ENCODE results near the gene TIMM8B. TPM values are rescaled to one million over a fixed set of nuclear protein-coding genes. Genes with fewer than 3 reads are reported as not detected.

TIMM8B gene
- total and polyA plus RNA-seq, 2 of the 4 experiments (the other 2 are of a cell fraction), result 35.5 to 103 TPM

DNA sequence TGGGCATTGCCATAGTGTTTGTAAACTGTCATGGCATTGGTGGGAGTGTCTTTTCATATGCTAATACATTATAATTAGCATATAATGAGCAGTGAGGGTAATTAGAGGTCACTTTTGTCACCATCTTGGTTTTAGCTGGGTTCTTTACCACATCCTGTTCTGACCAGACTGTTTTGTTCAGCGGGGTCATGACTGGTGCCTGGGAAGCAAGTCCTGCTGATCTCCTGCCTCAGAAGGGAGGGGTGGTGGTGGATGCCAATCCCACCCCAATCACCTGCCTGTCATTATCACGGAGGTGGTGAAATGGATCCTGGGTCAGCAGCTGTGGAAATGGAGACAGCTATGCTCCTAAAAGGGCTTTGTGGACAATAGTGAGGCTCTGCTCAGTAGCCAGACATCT is 46.2 kb upstream of the TIMM8B start (continued):
- TF ChIP-seq CHD1 (IDR thresholded peaks at IDR 0.05; ENCODE audit: low read depth, low read length), result no peak
- TF ChIP-seq, protein P1, sequence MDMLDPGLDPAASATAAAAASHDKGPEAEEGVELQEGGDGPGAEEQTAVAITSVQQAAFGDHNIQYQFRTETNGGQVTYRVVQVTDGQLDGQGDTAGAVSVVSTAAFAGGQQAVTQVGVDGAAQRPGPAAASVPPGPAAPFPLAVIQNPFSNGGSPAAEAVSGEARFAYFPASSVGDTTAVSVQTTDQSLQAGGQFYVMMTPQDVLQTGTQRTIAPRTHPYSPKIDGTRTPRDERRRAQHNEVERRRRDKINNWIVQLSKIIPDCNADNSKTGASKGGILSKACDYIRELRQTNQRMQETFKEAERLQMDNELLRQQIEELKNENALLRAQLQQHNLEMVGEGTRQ (IDR thresholded peaks at IDR 0.05; ENCODE audit: low read depth, low read length), result no peak
- TF ChIP-seq NFE2L2 (IDR thresholded peaks at IDR 0.05; ENCODE audit: low read depth, low read length), result no peak

DNA sequence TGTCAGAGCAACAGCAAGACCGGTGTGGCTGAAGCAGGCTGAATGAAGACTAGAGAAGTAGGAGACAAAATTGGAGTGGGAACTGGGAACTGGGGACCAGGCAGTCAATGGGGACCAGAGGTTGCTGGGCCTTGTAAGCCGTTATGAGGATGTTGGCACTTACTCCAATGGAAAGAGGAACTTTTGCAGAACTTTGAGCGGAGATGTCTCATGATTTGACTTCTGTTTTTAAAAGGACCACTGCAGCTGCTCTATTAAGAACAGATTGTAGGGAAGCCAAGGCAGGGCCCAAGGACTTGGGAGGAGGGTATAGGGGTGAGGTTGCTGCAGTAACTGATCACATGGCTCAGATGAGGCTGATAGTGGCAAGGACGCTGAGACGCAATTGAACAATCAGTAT is 43.1 kb upstream of the TIMM8B start:
- H3K79me1 ChIP-seq (ENCODE audit: low read depth in 1 of 2, low read length in 2 of 2), result no peaks in the 10 kb centered on the region
- dilution Hi-C loops (cut with HindIII; ENCODE audit: low sequenced_read_pairs, unreplicated experiment) (no loop called here), intact Hi-C loops (cut with micrococcal nuclease) (no loop called here), in situ Hi-C loops (cut with MboI; ENCODE audit: low sequenced_read_pairs) (no loop called here)
- no peak overlapping the region for H3K18ac ChIP-seq (ENCODE audit: low read depth, low read length)
- no peak overlapping the region for H4K5ac ChIP-seq (ENCODE audit: low read depth, low read length)
- H4K91ac ChIP-seq (ENCODE audit: insufficient read depth, low read depth, low read length), result no peak overlapping the region
- no peak overlapping the region for H3K27ac ChIP-seq (ENCODE audit: insufficient read depth, low read length)
- ATAC-seq (ENCODE audit: low read depth) (no peak), DNase-seq (no peak)
- 95% methylated on average over 5 of the region's 5 CpGs; no CpG with 5 or more reads in 1 of the 2 experiments for WGBS, 2 experiments (ENCODE audit: extremely low coverage in 2 of 2, insufficient read length in 1 of 2)
- no peak overlapping the region for H3K14ac ChIP-seq (replicated peaks; ENCODE audit: low read depth, low read length)
- no peaks in the 10 kb centered on the region for H4K20me1 ChIP-seq (ENCODE audit: insufficient read depth, low read length)
- no peak overlapping the region; the same call in 1 of the 2 replicates for H2AK5ac ChIP-seq (ENCODE audit: low read depth, low read length)
- TF ChIP-seq RAD21 (IDR thresholded peaks at IDR 0.05; ENCODE audit: low read length) (no peak), NFE2L2 (IDR thresholded peaks at IDR 0.05; ENCODE audit: low read depth, low read length) (no peak), MXI1 (IDR thresholded peaks at IDR 0.05; ENCODE audit: borderline replicate concordance, low read depth, low read length) (no peak), FOS (IDR thresholded peaks at IDR 0.05; ENCODE audit: low read depth, low read length) (no peak), BHLHE40 (IDR thresholded peaks at IDR 0.05; ENCODE audit: low read depth, low read length) (no peak), RCOR1 (IDR thresholded peaks at IDR 0.05; ENCODE audit: insufficient replicate concordance, low read length) (no peak), CHD1 (IDR thresholded peaks at IDR 0.05; ENCODE audit: low read depth, low read length) (no peak), POLR2A (IDR thresholded peaks at IDR 0.05; ENCODE audit: low read depth, low read length) (no peak), MAZ (IDR thresholded peaks at IDR 0.05; ENCODE audit: borderline replicate concordance, low read depth, low read length) (no peak), SMC3 (IDR thresholded peaks at IDR 0.05; ENCODE audit: low read depth, low read length) (no peak), RFX5 (IDR thresholded peaks at IDR 0.05; ENCODE audit: low read depth, low read length) (no peak)
- TF ChIP-seq, protein P1 (IDR thresholded peaks at IDR 0.05; ENCODE audit: low read depth, low read length), result no peak
- TF ChIP-seq, protein P2, sequence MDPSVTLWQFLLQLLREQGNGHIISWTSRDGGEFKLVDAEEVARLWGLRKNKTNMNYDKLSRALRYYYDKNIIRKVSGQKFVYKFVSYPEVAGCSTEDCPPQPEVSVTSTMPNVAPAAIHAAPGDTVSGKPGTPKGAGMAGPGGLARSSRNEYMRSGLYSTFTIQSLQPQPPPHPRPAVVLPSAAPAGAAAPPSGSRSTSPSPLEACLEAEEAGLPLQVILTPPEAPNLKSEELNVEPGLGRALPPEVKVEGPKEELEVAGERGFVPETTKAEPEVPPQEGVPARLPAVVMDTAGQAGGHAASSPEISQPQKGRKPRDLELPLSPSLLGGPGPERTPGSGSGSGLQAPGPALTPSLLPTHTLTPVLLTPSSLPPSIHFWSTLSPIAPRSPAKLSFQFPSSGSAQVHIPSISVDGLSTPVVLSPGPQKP (IDR thresholded peaks at IDR 0.05; ENCODE audit: borderline replicate concordance, low read depth, low read length), result no peak
- no peak overlapping the region for H3K4me3 ChIP-seq (ENCODE audit: insufficient read depth, low read depth, low read length)
- ChIA-PET POLR2A (ENCODE audit: unreplicated experiment) (no interaction called here), CTCF (no interaction called here)
- no TSS peak for BruUV-seq (replicated peaks)
- no peak overlapping the region for H3K23ac ChIP-seq (ENCODE audit: low read depth, low read length)
- no peak overlapping the region for H4K8ac ChIP-seq (ENCODE audit: low read depth in 2 of 2, low read length in 2 of 2)
- no peak overlapping the region for H2BK20ac ChIP-seq (ENCODE audit: low read depth, low read length)
- H3K4me1 ChIP-seq (ENCODE audit: control insufficient read depth, insufficient read depth, low read length), result peaks cover 7% of the 10 kb centered on the region
- H3K9me3 ChIP-seq (ENCODE audit: control insufficient read depth, insufficient read depth, low read length), result no peaks in the 10 kb centered on the region
- peaks cover 6% of the 10 kb centered on the region for H3K9me1 ChIP-seq (ENCODE audit: insufficient read depth, low read length)
- H3K36me3 ChIP-seq (ENCODE audit: control insufficient read depth, insufficient read depth, low read length), result no peaks in the 10 kb centered on the region
- H2AFZ ChIP-seq (replicated peaks; ENCODE audit: low read length, poor library complexity), result no peak overlapping the region
- no peak overlapping the region for H3K56ac ChIP-seq (ENCODE audit: extremely low read depth, insufficient read depth, low read length)
- no peak overlapping the region for H2BK120ac ChIP-seq (ENCODE audit: low read depth, low read length)
- H3K27me3 ChIP-seq (ENCODE audit: control insufficient read depth, insufficient read depth, low read length), result no peaks in the 10 kb centered on the region
- H2BK5ac ChIP-seq (ENCODE audit: low read depth, low read length, poor library complexity, severe bottlenecking), result no peak overlapping the region
- no peak overlapping the region for H3K4me2 ChIP-seq (ENCODE audit: low read depth, low read length)
- H3K4ac ChIP-seq (ENCODE audit: low read depth, low read length), result no peak overlapping the region; the same call in 1 of the 2 replicates
- H3K9ac ChIP-seq (ENCODE audit: low read depth, low read length), result no peak overlapping the region
- no peak overlapping the region; the same call in 2 of the 3 replicates for H2BK15ac ChIP-seq (ENCODE audit: low read depth, low read length)
- H2AK9ac ChIP-seq (replicated peaks; ENCODE audit: low read depth, low read length, poor library complexity), result no peak overlapping the region

All from IMR-90 (cell line).